DOHH2 (cell line): ENCODE measurements around the gene HS3ST6.

ENCODE experiments used
- EZH2phosphoT487 ChIP-seq: fragments of 200-600 bp; sonication (generic); IDR thresholded peaks from 2 replicates; pipeline ENCODE4 v1.6.1; 2017; ENCODE audit warnings: borderline replicate concordance, mild to moderate bottlenecking, antibody characterized with exemption, low read length, moderate library complexity, mixed read lengths
- TF ChIP-seq, protein P1 (sequence below): fragments of 200-600 bp; sonication (generic); IDR thresholded peaks from one replicate; pipeline ENCODE4 v1.5.1; 2014; ENCODE audit warnings: antibody characterized with exemption, mild to moderate bottlenecking, low read depth, low read length; ENCODE audit not compliant: poor library complexity, severe bottlenecking

DNA sequence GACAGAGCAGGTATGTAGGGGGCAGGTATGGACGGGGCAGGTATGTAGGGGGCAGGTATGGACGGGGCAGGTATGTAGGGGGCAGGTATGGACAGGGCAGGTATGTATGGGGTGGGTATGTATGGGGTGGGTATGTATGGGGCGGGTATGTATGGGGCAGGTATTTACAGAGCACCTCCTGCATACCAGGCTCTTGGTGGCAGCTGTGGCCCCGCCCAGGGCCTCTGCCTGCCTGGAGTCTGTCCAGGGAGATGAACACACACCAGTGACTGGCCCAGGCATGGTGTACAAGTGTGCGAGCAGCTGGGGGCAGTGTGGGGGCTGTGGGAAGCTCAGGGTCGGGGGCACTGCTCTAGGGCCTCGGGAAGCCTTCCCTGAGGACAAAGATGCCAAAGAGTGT, 31.8 kb upstream of the HS3ST6 start:
- TF ChIP-seq, protein P1, sequence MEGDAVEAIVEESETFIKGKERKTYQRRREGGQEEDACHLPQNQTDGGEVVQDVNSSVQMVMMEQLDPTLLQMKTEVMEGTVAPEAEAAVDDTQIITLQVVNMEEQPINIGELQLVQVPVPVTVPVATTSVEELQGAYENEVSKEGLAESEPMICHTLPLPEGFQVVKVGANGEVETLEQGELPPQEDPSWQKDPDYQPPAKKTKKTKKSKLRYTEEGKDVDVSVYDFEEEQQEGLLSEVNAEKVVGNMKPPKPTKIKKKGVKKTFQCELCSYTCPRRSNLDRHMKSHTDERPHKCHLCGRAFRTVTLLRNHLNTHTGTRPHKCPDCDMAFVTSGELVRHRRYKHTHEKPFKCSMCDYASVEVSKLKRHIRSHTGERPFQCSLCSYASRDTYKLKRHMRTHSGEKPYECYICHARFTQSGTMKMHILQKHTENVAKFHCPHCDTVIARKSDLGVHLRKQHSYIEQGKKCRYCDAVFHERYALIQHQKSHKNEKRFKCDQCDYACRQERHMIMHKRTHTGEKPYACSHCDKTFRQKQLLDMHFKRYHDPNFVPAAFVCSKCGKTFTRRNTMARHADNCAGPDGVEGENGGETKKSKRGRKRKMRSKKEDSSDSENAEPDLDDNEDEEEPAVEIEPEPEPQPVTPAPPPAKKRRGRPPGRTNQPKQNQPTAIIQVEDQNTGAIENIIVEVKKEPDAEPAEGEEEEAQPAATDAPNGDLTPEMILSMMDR = no peak
- no peak for TF ChIP-seq EZH2phosphoT487
